ENCODE data around the gene SOX5. TPM values are rescaled to one million over a fixed set of nuclear protein-coding genes. Genes with fewer than 3 reads are reported as not detected.
"Not testable (repeated sequence)": the region's sequence is repeated elsewhere in the genome, so short reads cannot be mapped to it uniquely, and the experiment has no call there.

The SOX5 gene
- total RNA-seq, 6 experiments from 2014 or later = 14.8 to 34.3 (median 31.1) TPM

GRCh38 chr12:23834076-23834475 lies 115.4 kb downstream of the SOX5 start:
- 75% methylated on average over 7 of the region's 7 CpGs for WGBS (ENCODE audit: insufficient coverage, low coverage, low lambda C conversion rate, missing lambda C conversion rate)
- no peaks in the 10 kb centered on the region for H3K4me1 ChIP-seq
- TF ChIP-seq POLR2A (IDR thresholded peaks at IDR 0.05) = no peak

GRCh38 chr12:23831739-23832138 lies 117.7 kb downstream of the SOX5 start:
- no peak overlapping the region for H3K4me3 ChIP-seq
- no peak for ATAC-seq
- intact Hi-C loops (cut with DNase I) = no loop called here
- H3K27me3 ChIP-seq = no peaks in the 10 kb centered on the region
- no peak for TF ChIP-seq CTCF (IDR thresholded peaks at IDR 0.05)
- TF ChIP-seq POLR2A (IDR thresholded peaks at IDR 0.05) = no peak
- no peak overlapping the region for H3K27ac ChIP-seq
- H3K36me3 ChIP-seq = no peaks in the 10 kb centered on the region
- H3K9me3 ChIP-seq = no peaks in the 10 kb centered on the region
- DNase-seq = no peak
- peaks cover 0 to 9% (median 2%) of the 10 kb centered on the region in 4 donors for H3K4me1 ChIP-seq
- 42% methylated on average over 3 of the region's 3 CpGs for WGBS (ENCODE audit: insufficient coverage, low coverage, low lambda C conversion rate, missing lambda C conversion rate)

More at GRCh38 chr12:23834076-23834475, 115.4 kb downstream of the SOX5 start:
- H3K4me3 ChIP-seq = no peak overlapping the region
- no peak overlapping the region for H3K27ac ChIP-seq
- H3K9me3 ChIP-seq = no peaks in the 10 kb centered on the region
- H3K36me3 ChIP-seq = no peaks in the 10 kb centered on the region
- H3K27me3 ChIP-seq = no peaks in the 10 kb centered on the region
- DNase-seq (no peak), ATAC-seq (no peak)
- intact Hi-C loops (cut with DNase I) = no loop called here

DNA sequence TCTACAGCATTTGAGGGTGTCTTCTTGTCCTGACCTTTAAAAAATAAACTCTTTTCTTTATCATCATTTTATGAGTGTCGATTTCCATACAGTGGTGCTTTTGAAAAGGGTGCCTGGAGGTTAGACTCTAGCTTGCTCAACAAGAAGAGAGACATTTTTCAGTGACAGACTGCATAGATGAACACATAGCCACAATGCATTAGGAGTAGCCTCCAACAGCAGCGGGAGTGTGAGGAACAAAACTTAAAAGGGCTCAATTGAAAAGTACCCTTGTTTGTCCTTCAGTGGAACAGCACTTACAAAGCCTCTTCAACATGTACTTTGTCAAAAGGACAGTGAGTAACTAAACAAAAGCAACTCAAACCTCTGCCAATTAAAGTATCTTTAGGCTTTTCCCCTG lies 119.3 kb downstream of the SOX5 start:
- WGBS (ENCODE audit: insufficient coverage, low coverage, low lambda C conversion rate, missing lambda C conversion rate) = 71% methylated on average over 2 of the region's 2 CpGs
- H3K27ac ChIP-seq = no peak overlapping the region
- no peaks in the 10 kb centered on the region for H3K9me3 ChIP-seq
- no peak for DNase-seq
- no peak for TF ChIP-seq CTCF (IDR thresholded peaks at IDR 0.05)
- TF ChIP-seq POLR2A (IDR thresholded peaks at IDR 0.05) = no peak
- no peaks in the 10 kb centered on the region for H3K36me3 ChIP-seq
- H3K4me3 ChIP-seq = no peak overlapping the region
- intact Hi-C loops (cut with DNase I) = no loop called here
- H3K27me3 ChIP-seq = no peaks in the 10 kb centered on the region
- no peak for ATAC-seq
- peaks cover 0 to 9% (median 2%) of the 10 kb centered on the region in 4 donors for H3K4me1 ChIP-seq

GRCh38 chr12:23827353-23827752 lies 122.1 kb downstream of the SOX5 start:
- Histone ChIP-seq H3K4me3 (no peak overlapping the region), H3K9me3 (no peaks in the 10 kb centered on the region), H3K27me3 (no peaks in the 10 kb centered on the region), H3K27ac (no peak overlapping the region), H3K4me1 (peaks cover 0 to 9% (median 2%) of the 10 kb centered on the region in 4 donors), H3K36me3 (no peaks in the 10 kb centered on the region)
- TF ChIP-seq CTCF (IDR thresholded peaks at IDR 0.05) (no peak), POLR2A (IDR thresholded peaks at IDR 0.05) (no peak)
- 32% methylated on average over 2 of the region's 2 CpGs for WGBS (ENCODE audit: insufficient coverage, low coverage, low lambda C conversion rate, missing lambda C conversion rate)
- intact Hi-C loops (cut with DNase I) = no loop called here
- DNase-seq (no peak), ATAC-seq (peak; percentile 76 to 94 (median 90))

DNA sequence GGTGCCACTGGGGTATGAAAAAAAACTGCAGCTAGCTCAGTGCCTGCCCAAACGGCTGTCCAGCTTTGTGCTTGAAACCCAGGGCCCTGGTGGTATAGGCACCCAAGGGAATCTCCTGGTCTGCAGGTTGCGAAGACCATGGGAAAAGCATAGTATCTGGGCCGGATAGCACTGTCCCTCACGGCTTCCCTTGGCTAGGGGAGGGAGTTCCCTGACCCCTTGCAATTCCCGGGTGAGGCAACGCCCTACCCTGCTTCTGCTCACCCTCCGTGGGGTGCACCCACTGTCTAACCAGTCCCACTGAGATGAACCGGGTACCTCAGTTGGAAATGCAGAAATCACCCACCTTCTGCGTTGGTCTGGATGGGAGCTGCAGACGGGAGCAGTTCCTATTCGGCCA lies 124.3 kb downstream of the SOX5 start:
- H3K4me1 ChIP-seq; H3K4me3 ChIP-seq; DNase-seq; H3K36me3 ChIP-seq; H3K27ac ChIP-seq; H3K27me3 ChIP-seq; intact Hi-C loops (cut with DNase I); ATAC-seq; H3K9me3 ChIP-seq: not testable (repeated sequence)
- WGBS (ENCODE audit: insufficient coverage, low coverage, low lambda C conversion rate, missing lambda C conversion rate) = 79% methylated on average over 2 of the region's 11 CpGs

DNA sequence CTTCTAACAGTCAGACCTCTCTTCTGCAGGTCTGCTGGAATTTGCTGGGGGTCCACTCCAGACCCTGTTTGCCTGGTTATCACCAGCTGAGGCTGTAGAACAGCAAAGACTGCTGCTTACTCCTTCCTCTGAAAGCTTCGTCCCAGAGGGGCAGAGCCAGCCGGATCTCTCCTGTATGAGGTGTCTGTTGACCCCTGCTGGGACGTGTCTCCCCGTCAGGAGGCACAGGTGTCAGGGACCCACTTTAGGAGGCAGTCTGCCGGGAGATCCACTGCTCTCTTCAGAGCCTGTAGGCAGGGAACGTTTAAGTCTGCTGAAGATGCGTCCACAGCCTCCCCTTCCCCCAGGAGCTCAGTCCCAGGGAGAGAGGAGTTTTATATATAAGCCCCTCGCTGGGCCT lies 125.1 kb downstream of the SOX5 start:
- Histone ChIP-seq H3K27ac (no peak overlapping the region), H3K36me3 (no peaks in the 10 kb centered on the region), H3K4me3 (no peak overlapping the region), H3K9me3 (no peaks in the 10 kb centered on the region), H3K27me3 (no peaks in the 10 kb centered on the region), H3K4me1 (peaks cover 0 to 9% (median 2%) of the 10 kb centered on the region in 4 donors)
- no peak for TF ChIP-seq POLR2A (IDR thresholded peaks at IDR 0.05)
- no peak for TF ChIP-seq CTCF (IDR thresholded peaks at IDR 0.05)
- DNase-seq (no peak), ATAC-seq (no peak)
- intact Hi-C loops (cut with DNase I) = no loop called here
- 76% methylated on average over 4 of the region's 8 CpGs for WGBS (ENCODE audit: insufficient coverage, low coverage, low lambda C conversion rate, missing lambda C conversion rate)

DNA sequence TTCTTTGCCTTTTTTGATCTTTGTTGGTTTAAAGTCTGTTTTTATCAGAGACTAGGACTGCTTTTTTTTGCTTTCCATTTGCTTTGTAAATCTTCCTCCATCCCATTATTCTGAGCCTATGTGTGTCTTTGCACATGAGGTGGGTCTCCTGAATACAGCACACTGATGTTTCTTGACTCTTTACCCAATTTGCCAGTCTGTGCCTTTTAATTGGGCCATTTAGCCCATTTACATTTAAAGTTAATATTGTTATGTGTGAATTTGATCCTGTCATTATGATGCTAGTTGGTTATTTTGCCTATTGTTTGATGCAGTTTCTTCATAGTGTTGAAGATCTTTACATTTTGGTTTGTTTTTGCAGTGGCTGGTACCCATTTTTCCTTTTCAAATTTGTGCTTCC lies 126.6 kb downstream of the SOX5 start:
- H3K4me1 ChIP-seq; H3K36me3 ChIP-seq; H3K27me3 ChIP-seq; ATAC-seq; H3K9me3 ChIP-seq; H3K27ac ChIP-seq; DNase-seq; H3K4me3 ChIP-seq; intact Hi-C loops (cut with DNase I): not testable (repeated sequence)

Data from right lobe of liver (tissue), 6 donors.